Upper lobe of left lung (tissue), 4 donors: ENCODE results near the gene RPL34.

Experiments
- CTCF ChIP-seq, 6 experiments: fragments of 450-650 bp in 4 of 6; fragments of 200-600 bp in 2 of 6; sonication (generic) in 2 of 6; IDR thresholded peaks; one replicate each; pipeline ENCODE4 v1.5.1; 2016 to 2019; ENCODE audit warnings: antibody characterized with exemption in 6 of 6
- POLR2AphosphoS5 ChIP-seq, 2 donors: sonication (generic); formaldehyde crosslinking; IDR thresholded peaks; one replicate each; pipeline ENCODE4 v1.5.1; 2017; ENCODE audit warnings: antibody characterized with exemption in 2 of 2

- no peak for TF ChIP-seq POLR2AphosphoS5 (IDR thresholded peaks at IDR 0.05)
- no peak for TF ChIP-seq CTCF (IDR thresholded peaks at IDR 0.05)
These were observed 840 bp upstream of the RPL34 start for GRCh38 chr4:108619372-108620100.
